Stimulated activated naive CD4-positive, alpha-beta T cell treated with Interleukin-2 at 50 U/mL for 16 hours (primary cell): ENCODE results near the gene KRT6C.

ENCODE experiments used
- DNase-seq: peaks from one replicate; lab custom pipeline; 2025; lab: John Stamatoyannopoulos, UW

KRT6C gene

GRCh38 chr12:52434760-52435530 is 38.7 kb downstream of the KRT6C start:
- no peak for DNase-seq

- no peak for DNase-seq
These were observed 39.4 kb downstream of the KRT6C start, which contains the start of gene KRT75 for GRCh38 chr12:52434081-52434733. KRT75 (minus strand) TSS chr12:52434371; CDS start chr12:52434304, 67 bp downstream.

GRCh38 chr12:52433501-52434080 is 40.0 kb downstream of the KRT6C start:
- DNase-seq: no peak

GRCh38 chr12:52432559-52433207 is 40.9 kb downstream of the KRT6C start:
- no peak for DNase-seq

- no peak for DNase-seq
These were observed 45.5 kb downstream of the KRT6C start for GRCh38 chr12:52428121-52428520.

GRCh38 chr12:52427083-52427482 is 46.5 kb downstream of the KRT6C start:
- no peak for DNase-seq

- DNase-seq: no peak
These were observed 47.6 kb downstream of the KRT6C start for GRCh38 chr12:52426034-52426433.

- no peak for DNase-seq
These were observed 48.1 kb downstream of the KRT6C start for GRCh38 chr12:52425466-52425865.

GRCh38 chr12:52423661-52424500 is 49.7 kb downstream of the KRT6C start:
- no peak for DNase-seq

- DNase-seq: no peak
These were observed 50.6 kb downstream of the KRT6C start for GRCh38 chr12:52423035-52423434.

- DNase-seq: no peak
These were observed 53.9 kb downstream of the KRT6C start for GRCh38 chr12:52419656-52420055.

GRCh38 chr12:52418576-52419110 is 55.0 kb downstream of the KRT6C start:
- DNase-seq: no peak
